DND-41 (cell line): ENCODE data around the gene ELMOD3.
A peak's percentile ranks its signal among the peaks of the same experiment; 100 is the strongest.
"Not testable (repeated sequence)": the region's sequence is repeated elsewhere in the genome, so short reads cannot be mapped to it uniquely, and the experiment has no call there.

ENCODE experiments used
- ATAC-seq: fragments of 200-7000 bp; cut with Tn5 transposase; 3 replicates; pipeline ENCODE4 v1.9.1; 2021; ENCODE audit warnings: low read depth; ENCODE audit not compliant: insufficient read depth
- DNase-seq: peaks from one replicate; pipeline ENCODE4 v3.0.0-alpha.2; 2020
- H2AFZ ChIP-seq: 2 replicates; pipeline ENCODE4 v1.6.0; 2012; ENCODE audit warnings: low read depth, low read length
- H3K27ac ChIP-seq: 2 replicates; pipeline ENCODE4 v1.5.1; 2012; ENCODE audit warnings: low read length, inconsistent platforms
- H3K27me3 ChIP-seq: fragments of 200-600 bp; sonication (generic); 2 replicates; pipeline ENCODE4 v1.6.0; 2012; ENCODE audit warnings: low read length, mild to moderate bottlenecking, inconsistent platforms; ENCODE audit not compliant: insufficient read depth, poor library complexity
- H3K36me3 ChIP-seq: 2 replicates; pipeline ENCODE4 v1.5.1; 2012; ENCODE audit warnings: low read length, inconsistent platforms; ENCODE audit not compliant: insufficient read depth
- H3K4me1 ChIP-seq: 2 replicates; pipeline ENCODE4 v1.5.1; 2012; ENCODE audit warnings: mild to moderate bottlenecking, low read length; ENCODE audit not compliant: insufficient read depth
- H3K4me2 ChIP-seq: 2 replicates; pipeline ENCODE4 v1.6.0; 2012; ENCODE audit warnings: mild to moderate bottlenecking, moderate library complexity, low read length, inconsistent platforms; ENCODE audit not compliant: insufficient read depth
- H3K4me3 ChIP-seq, 2 experiments: fragments of 200-600 bp in 1 of 2; shearing (Covaris generic) in 1 of 2; 2 replicates each; pipeline ENCODE4 v1.5.1; 2012 to 2016; ENCODE audit warnings: inconsistent platforms in 2 of 2, low read length in 2 of 2, mild to moderate bottlenecking in 2 of 2, low read depth in 1 of 2, moderate library complexity in 1 of 2
- H3K79me2 ChIP-seq: 2 replicates; pipeline ENCODE4 v1.6.0; 2012; ENCODE audit warnings: low read length, inconsistent platforms; ENCODE audit not compliant: insufficient read depth
- H3K9ac ChIP-seq: 2 replicates; pipeline ENCODE4 v1.6.0; 2012; ENCODE audit warnings: low read depth, mild to moderate bottlenecking, inconsistent platforms, low read length, moderate library complexity
- H3K9me3 ChIP-seq: 2 replicates; pipeline ENCODE4 v1.5.1; 2012; ENCODE audit warnings: low read length, moderate library complexity, mild to moderate bottlenecking, inconsistent platforms; ENCODE audit not compliant: insufficient read depth, severe bottlenecking
- H4K20me1 ChIP-seq: 2 replicates; pipeline ENCODE4 v1.6.0; 2012; ENCODE audit warnings: low read length; ENCODE audit not compliant: insufficient read depth
- EZH2 ChIP-seq: IDR thresholded peaks from 3 replicates; pipeline ENCODE4 v1.6.1; 2012; ENCODE audit warnings: borderline replicate concordance, low read depth, mild to moderate bottlenecking, moderate library complexity, low read length, inconsistent platforms; ENCODE audit not compliant: severe bottlenecking
- TF ChIP-seq, protein P1 (sequence below): IDR thresholded peaks from 2 replicates; pipeline ENCODE4 v1.5.1; 2012; ENCODE audit warnings: borderline replicate concordance, low read length, moderate library complexity, mild to moderate bottlenecking; ENCODE audit not compliant: poor library complexity, severe bottlenecking; ENCODE audit errors: extremely low read depth

The ELMOD3 gene

DNA sequence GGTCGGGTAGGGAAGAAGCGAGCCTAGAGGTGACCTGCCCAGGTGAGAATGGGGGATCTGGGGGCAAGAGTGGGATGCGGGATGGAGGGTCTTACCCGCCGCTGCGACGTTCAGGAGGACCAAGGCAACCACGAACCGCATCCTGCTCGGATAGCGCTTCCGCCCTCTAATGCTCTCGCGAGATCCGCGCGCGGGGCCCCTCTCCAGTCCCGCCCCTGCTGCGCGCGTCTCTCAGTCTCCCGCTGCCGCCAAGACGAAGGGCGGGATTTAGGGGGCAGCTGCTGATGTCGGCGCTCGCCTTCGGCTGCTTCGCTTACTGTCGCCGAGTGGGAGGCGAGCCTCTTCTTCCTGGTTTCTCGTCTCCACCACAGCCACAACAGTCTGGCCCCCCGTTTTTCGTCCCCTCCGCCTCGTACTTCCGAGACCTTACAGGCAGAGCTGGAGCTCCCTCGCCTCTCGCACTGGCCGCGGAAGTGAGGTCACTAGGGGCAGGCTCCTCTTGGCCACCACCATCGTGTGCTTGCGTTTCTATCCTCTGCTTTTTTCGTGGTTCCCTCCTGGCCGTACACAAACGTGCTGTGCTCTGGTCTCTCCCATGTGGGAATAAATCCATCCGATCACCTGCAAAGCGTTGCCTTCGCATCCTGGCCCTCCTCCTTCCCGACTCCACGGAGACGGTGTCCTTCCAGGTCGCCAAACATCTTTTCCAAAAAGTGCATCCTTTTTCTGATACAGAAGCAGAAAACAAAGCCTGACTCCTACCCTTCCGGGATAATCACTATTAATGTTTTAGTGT is 26.5 kb upstream of the ELMOD3 start, which contains the start of gene TGOLN2:
TGOLN2 (minus strand) TSS at position 168 of the 796 bp plus-strand sequence; CDS start at position 141, 27 bp downstream.
- Histone ChIP-seq H3K36me3 (peaks cover 45% of the 10 kb centered on the region), H3K9ac (peak within 1 kb of the TSS; percentile 73), H3K9me3 (no peaks in the 10 kb centered on the region), H3K27me3 (no peaks in the 10 kb centered on the region), H3K27ac (peak within 1 kb of the TSS; percentile 97), H4K20me1 (peaks cover 41% of the 10 kb centered on the region), H2AFZ (peak within 1 kb of the TSS; percentile 85), H3K4me3 (peak within 1 kb of the TSS; percentile 63 to 79), H3K79me2 (peaks cover 53% of the 10 kb centered on the region), H3K4me2 (peak within 1 kb of the TSS; percentile 97), H3K4me1 (peaks cover 46% of the 10 kb centered on the region)
- ATAC-seq (peak; percentile 89), DNase-seq (peak; percentile 95)
- TF ChIP-seq EZH2, result no peak
- TF ChIP-seq, protein P1, sequence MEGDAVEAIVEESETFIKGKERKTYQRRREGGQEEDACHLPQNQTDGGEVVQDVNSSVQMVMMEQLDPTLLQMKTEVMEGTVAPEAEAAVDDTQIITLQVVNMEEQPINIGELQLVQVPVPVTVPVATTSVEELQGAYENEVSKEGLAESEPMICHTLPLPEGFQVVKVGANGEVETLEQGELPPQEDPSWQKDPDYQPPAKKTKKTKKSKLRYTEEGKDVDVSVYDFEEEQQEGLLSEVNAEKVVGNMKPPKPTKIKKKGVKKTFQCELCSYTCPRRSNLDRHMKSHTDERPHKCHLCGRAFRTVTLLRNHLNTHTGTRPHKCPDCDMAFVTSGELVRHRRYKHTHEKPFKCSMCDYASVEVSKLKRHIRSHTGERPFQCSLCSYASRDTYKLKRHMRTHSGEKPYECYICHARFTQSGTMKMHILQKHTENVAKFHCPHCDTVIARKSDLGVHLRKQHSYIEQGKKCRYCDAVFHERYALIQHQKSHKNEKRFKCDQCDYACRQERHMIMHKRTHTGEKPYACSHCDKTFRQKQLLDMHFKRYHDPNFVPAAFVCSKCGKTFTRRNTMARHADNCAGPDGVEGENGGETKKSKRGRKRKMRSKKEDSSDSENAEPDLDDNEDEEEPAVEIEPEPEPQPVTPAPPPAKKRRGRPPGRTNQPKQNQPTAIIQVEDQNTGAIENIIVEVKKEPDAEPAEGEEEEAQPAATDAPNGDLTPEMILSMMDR, result peak; percentile 25

GRCh38 chr2:85329181-85329651 is 25.4 kb upstream of the ELMOD3 start:
- H3K4me3 ChIP-seq, result peak overlapping the region in 1 of 2 experiments; percentile 79; a peak in 2 of 4 replicates
- H4K20me1 ChIP-seq, result peaks cover 31% of the 10 kb centered on the region
- no peaks in the 10 kb centered on the region for H3K9me3 ChIP-seq
- H3K27ac ChIP-seq, result no peak overlapping the region
- TF ChIP-seq, protein P1, result no peak
- TF ChIP-seq EZH2, result no peak
- no peaks in the 10 kb centered on the region for H3K27me3 ChIP-seq
- peaks cover 42% of the 10 kb centered on the region for H3K79me2 ChIP-seq
- H3K4me1 ChIP-seq, result peaks cover 34% of the 10 kb centered on the region
- peaks cover 33% of the 10 kb centered on the region for H3K36me3 ChIP-seq
- DNase-seq (no peak), ATAC-seq (no peak)
- H3K9ac ChIP-seq, result peak overlapping the region; percentile 73
- H2AFZ ChIP-seq, result no peak overlapping the region
- peak overlapping the region; percentile 97; the same call in 1 of the 2 replicates for H3K4me2 ChIP-seq

- H3K4me2 ChIP-seq, result peak overlapping the region; percentile 97; the same call in 1 of the 2 replicates
Measured at GRCh38 chr2:85329701-85330100, 24.9 kb upstream of the ELMOD3 start.

DNA sequence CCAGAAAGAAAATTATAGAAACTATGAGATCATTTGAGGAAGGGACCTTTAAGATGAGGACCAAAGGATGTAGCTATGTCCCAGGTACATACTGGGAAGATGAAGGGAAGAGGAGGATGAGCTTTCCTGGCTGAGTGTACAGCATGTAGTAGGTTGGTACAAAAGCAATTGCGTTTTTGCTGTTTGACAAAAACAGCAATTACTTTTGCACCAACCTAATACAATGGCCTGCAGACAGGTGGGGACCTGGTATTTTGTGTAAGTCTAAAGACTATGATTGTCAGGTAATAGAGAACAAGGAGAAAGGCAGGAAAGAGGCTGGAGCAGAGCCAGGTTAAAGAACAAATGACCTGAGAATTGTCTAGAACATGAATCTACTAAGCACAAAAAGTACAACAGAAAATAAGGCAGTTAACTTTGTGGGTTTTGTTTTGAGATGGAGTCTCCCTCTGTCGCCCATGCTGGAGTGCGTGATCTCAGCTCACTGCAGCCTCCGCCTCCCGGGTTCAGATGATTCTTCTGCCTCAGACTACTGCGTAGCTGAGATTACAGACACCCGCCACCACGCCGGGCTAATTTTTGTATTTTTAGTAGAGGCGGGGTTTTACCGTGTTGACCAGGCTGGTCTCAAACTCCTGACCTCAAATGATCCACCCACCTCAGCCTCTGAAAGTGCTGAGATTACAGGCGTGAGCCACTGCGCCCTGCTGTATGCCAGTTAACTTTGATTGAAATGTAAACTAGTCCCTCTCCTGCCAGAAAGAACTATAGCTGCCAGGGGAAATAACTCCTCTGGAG is 23.5 kb upstream of the ELMOD3 start:
- H2AFZ ChIP-seq, result no peak overlapping the region
- TF ChIP-seq, protein P1, result no peak
- TF ChIP-seq EZH2, result no peak

More at GRCh38 chr2:85329701-85330100, 24.9 kb upstream of the ELMOD3 start:
- not testable (repeated sequence) for H3K27me3 ChIP-seq, H2AFZ ChIP-seq, ATAC-seq, H3K9ac ChIP-seq, DNase-seq, H3K4me3 ChIP-seq, H3K27ac ChIP-seq, H3K9me3 ChIP-seq
- peaks cover 30% of the 10 kb centered on the region for H3K4me1 ChIP-seq
- peaks cover 26% of the 10 kb centered on the region for H4K20me1 ChIP-seq
- H3K36me3 ChIP-seq, result peaks cover 28% of the 10 kb centered on the region
- peaks cover 37% of the 10 kb centered on the region for H3K79me2 ChIP-seq

GRCh38 chr2:85333877-85334276 is 20.7 kb upstream of the ELMOD3 start:
- not testable (repeated sequence) for H3K4me3 ChIP-seq, H4K20me1 ChIP-seq, H3K9ac ChIP-seq, H3K4me2 ChIP-seq, H3K36me3 ChIP-seq, ATAC-seq, DNase-seq, H3K27ac ChIP-seq, H3K9me3 ChIP-seq, H2AFZ ChIP-seq, H3K27me3 ChIP-seq, H3K79me2 ChIP-seq, H3K4me1 ChIP-seq

More for the DNA sequence above, 23.5 kb upstream of the ELMOD3 start:
- H3K9ac ChIP-seq, result no peak overlapping the region
- H3K4me2 ChIP-seq, result no peak overlapping the region
- no peak overlapping the region for H3K4me3 ChIP-seq
- H3K9me3 ChIP-seq, result no peaks in the 10 kb centered on the region
- peaks cover 23% of the 10 kb centered on the region for H3K79me2 ChIP-seq
- DNase-seq (no peak), ATAC-seq (no peak)
- H3K36me3 ChIP-seq, result peaks cover 14% of the 10 kb centered on the region
- no peaks in the 10 kb centered on the region for H3K27me3 ChIP-seq
- peaks cover 16% of the 10 kb centered on the region for H3K4me1 ChIP-seq
- H3K27ac ChIP-seq, result no peak overlapping the region
- peaks cover 13% of the 10 kb centered on the region for H4K20me1 ChIP-seq
